Fibroblast of lung (primary cell): ENCODE results near the gene PRMT7. TPM values are rescaled to one million over a fixed set of nuclear protein-coding genes. Genes with fewer than 3 reads are reported as not detected.

Source experiments
- DNase-seq, 2 donors: peaks; one replicate each; pipeline versions ENCODE4 v3.0.0 to v3.0.0-alpha.2; 2010; ENCODE audit warnings: low read depth in 2 of 2
- H2AFZ ChIP-seq: 2 replicates; pipeline ENCODE4 v1.5.1; 2012; ENCODE audit warnings: low read length, control low read depth, inconsistent platforms
- H3K27ac ChIP-seq: 2 replicates; pipeline ENCODE4 v1.5.1; 2011; ENCODE audit warnings: low read length, control low read depth; ENCODE audit not compliant: insufficient read depth
- H3K27me3 ChIP-seq: 2 replicates; pipeline ENCODE4 v1.5.1; 2011; ENCODE audit warnings: mild to moderate bottlenecking, low read length; ENCODE audit not compliant: control insufficient read depth, insufficient read depth
- H3K36me3 ChIP-seq: 2 replicates; pipeline ENCODE4 v1.5.1; 2011; ENCODE audit warnings: low read length; ENCODE audit not compliant: control insufficient read depth, insufficient read depth
- H3K4me1 ChIP-seq: 2 replicates; pipeline ENCODE4 v1.5.1; 2011; ENCODE audit warnings: low read length; ENCODE audit not compliant: control insufficient read depth, insufficient read depth; ENCODE audit errors: extremely low read depth
- H3K4me2 ChIP-seq: 2 replicates; pipeline ENCODE4 v1.5.1; 2011; ENCODE audit warnings: low read length, control low read depth; ENCODE audit not compliant: insufficient read depth; ENCODE audit errors: extremely low read depth
- H3K4me3 ChIP-seq, 4 experiments: fragments of 200-600 bp in 1 of 4; sonication (generic) in 1 of 4; replicated peaks in 1 of 4; 2 replicates each; pipeline ENCODE4 v1.5.1; 2011 to 2016; ENCODE audit warnings: low read length in 4 of 4, low read depth in 3 of 4, mild to moderate bottlenecking in 3 of 4, control low read depth in 2 of 4, inconsistent platforms in 1 of 4, mixed read lengths in 1 of 4; ENCODE audit not compliant: insufficient read depth in 1 of 4; ENCODE audit errors: control extremely low read depth in 1 of 4
- H3K79me2 ChIP-seq: 2 replicates; pipeline ENCODE4 v1.5.1; 2012; ENCODE audit warnings: mild to moderate bottlenecking, low read length, inconsistent platforms; ENCODE audit not compliant: control insufficient read depth, insufficient read depth
- H3K9ac ChIP-seq: 2 replicates; pipeline ENCODE4 v1.5.1; 2011; ENCODE audit warnings: mild to moderate bottlenecking, low read length, control low read depth; ENCODE audit not compliant: insufficient read depth
- H3K9me3 ChIP-seq: 2 replicates; pipeline ENCODE4 v1.5.1; 2012; ENCODE audit warnings: low read depth, low read length; ENCODE audit not compliant: control insufficient read depth, insufficient read depth
- H4K20me1 ChIP-seq: 2 replicates; pipeline ENCODE4 v1.5.1; 2011; ENCODE audit warnings: low read length; ENCODE audit not compliant: control insufficient read depth, insufficient read depth; ENCODE audit errors: extremely low read depth
- CTCF ChIP-seq, 2 donors: IDR thresholded peaks in 1 of 2; conservative IDR thresholded peaks in 1 of 2; 1 replicate in 1 of 2; 2 replicates in 1 of 2; pipeline ENCODE4 v1.5.1; 2011 to 2012; ENCODE audit warnings: low read length in 2 of 2, control low read depth in 1 of 2, inconsistent platforms in 1 of 2, low read depth in 1 of 2, mild to moderate bottlenecking in 1 of 2
- EZH2 ChIP-seq: IDR thresholded peaks from 2 replicates; pipeline ENCODE4 v1.5.1; 2012; ENCODE audit warnings: low read length, control low read depth, mild to moderate bottlenecking; ENCODE audit errors: missing control alignments
- polyA plus RNA-seq, 2 donors: library from polyadenylated mRNA; depleted of rRNA in 1 of 2; stranded (reverse) in 1 of 2; unstranded in 1 of 2; fragments of >200 nt; gene quantifications; 2 replicates each; pipeline ENCODE4 v1.2.1, GENCODE V29; 2011 to 2012; ENCODE audit warnings: missing spikeins in 1 of 2
- total RNA-seq: library from RNA; depleted of rRNA; stranded (reverse); fragments of >200 nt; gene quantifications from 2 replicates; pipeline ENCODE4 v1.2.1, GENCODE V29; 2014

Gene PRMT7
- total and polyA plus RNA-seq, 2 donors (not counting 1 experiment from before 2014, with no cell fraction given): 24.0 to 39.3 TPM

- no peak overlapping the region for H3K27ac ChIP-seq
- no peak overlapping the region for H3K4me2 ChIP-seq
- no peak overlapping the region for H2AFZ ChIP-seq
- H3K9ac ChIP-seq: no peak overlapping the region
- no peaks in the 10 kb centered on the region for H3K27me3 ChIP-seq
- TF ChIP-seq EZH2 (no peak), CTCF (conservative IDR thresholded peaks at IDR 0.05 in 1 of 2, IDR thresholded peaks at IDR 0.05 in 1 of 2; ENCODE audit: low read depth in 1 of 2, low read length in 2 of 2) (no peak)
- H3K9me3 ChIP-seq: no peaks in the 10 kb centered on the region
- no peak overlapping the region for H3K4me3 ChIP-seq
- H3K79me2 ChIP-seq: peaks cover 6% of the 10 kb centered on the region
- peaks cover 13% of the 10 kb centered on the region for H3K36me3 ChIP-seq
- DNase-seq: peak in 1 of 2 donors; percentile 78
- H3K4me1 ChIP-seq: peaks cover 10% of the 10 kb centered on the region
- H4K20me1 ChIP-seq: no peaks in the 10 kb centered on the region
These were observed 21.0 kb upstream of the PRMT7 start for GRCh38 chr16:68289621-68290329.

GRCh38 chr16:68290450-68290849, 20.4 kb upstream of the PRMT7 start:
- H3K4me1 ChIP-seq: peaks cover 10% of the 10 kb centered on the region
- no peak overlapping the region for H3K9ac ChIP-seq
- H3K27ac ChIP-seq: no peak overlapping the region
- DNase-seq: no peak
- H2AFZ ChIP-seq: no peak overlapping the region
- H3K79me2 ChIP-seq: peaks cover 6% of the 10 kb centered on the region
- no peak overlapping the region for H3K4me3 ChIP-seq
- no peak for TF ChIP-seq CTCF (conservative IDR thresholded peaks at IDR 0.05 in 1 of 2, IDR thresholded peaks at IDR 0.05 in 1 of 2; ENCODE audit: low read depth in 1 of 2, low read length in 2 of 2)
- TF ChIP-seq EZH2: no peak
- no peaks in the 10 kb centered on the region for H3K27me3 ChIP-seq
- H3K4me2 ChIP-seq: no peak overlapping the region
- no peaks in the 10 kb centered on the region for H3K9me3 ChIP-seq
- no peaks in the 10 kb centered on the region for H4K20me1 ChIP-seq
- peaks cover 13% of the 10 kb centered on the region for H3K36me3 ChIP-seq

GRCh38 chr16:68291227-68291626, 19.6 kb upstream of the PRMT7 start:
- H3K4me2 ChIP-seq: no peak overlapping the region
- peaks cover 4% of the 10 kb centered on the region for H3K79me2 ChIP-seq
- H3K27ac ChIP-seq: no peak overlapping the region
- no peaks in the 10 kb centered on the region for H4K20me1 ChIP-seq
- no peaks in the 10 kb centered on the region for H3K9me3 ChIP-seq
- H3K4me1 ChIP-seq: peaks cover 10% of the 10 kb centered on the region
- DNase-seq: no peak
- H3K4me3 ChIP-seq: no peak overlapping the region
- no peak overlapping the region for H3K9ac ChIP-seq
- no peak overlapping the region for H2AFZ ChIP-seq
- no peak for TF ChIP-seq EZH2
- TF ChIP-seq CTCF (conservative IDR thresholded peaks at IDR 0.05 in 1 of 2, IDR thresholded peaks at IDR 0.05 in 1 of 2; ENCODE audit: low read depth in 1 of 2, low read length in 2 of 2): no peak
- no peaks in the 10 kb centered on the region for H3K27me3 ChIP-seq
- H3K36me3 ChIP-seq: peaks cover 16% of the 10 kb centered on the region
